NCI-H2196 treated with DMSO at 0.1 percent for 48 hours (cell line): ENCODE results near the gene KY.

Experiments used
- DNase-seq: peaks from one replicate; lab custom pipeline; 2025; ENCODE audit not compliant: unreplicated experiment; lab: John Stamatoyannopoulos, UW

The KY gene

GRCh38 chr3:134645515-134645914, 5.3 kb downstream of the KY start:
- no peak for DNase-seq

- DNase-seq = no peak
Observed at GRCh38 chr3:134644731-134645514, 5.9 kb downstream of the KY start.

GRCh38 chr3:134643150-134643675, 7.6 kb downstream of the KY start:
- DNase-seq = no peak

- no peak for DNase-seq
Observed at GRCh38 chr3:134642445-134643149, 8.2 kb downstream of the KY start.

GRCh38 chr3:134641671-134642300, 9.0 kb downstream of the KY start:
- no peak for DNase-seq

- no peak for DNase-seq
Observed at GRCh38 chr3:134640872-134641470, 9.9 kb downstream of the KY start.

- DNase-seq = no peak
Observed at GRCh38 chr3:134640378-134640777, 10.4 kb downstream of the KY start.

GRCh38 chr3:134638385-134639030, 12.3 kb downstream of the KY start:
- no peak for DNase-seq

- no peak for DNase-seq
Observed at GRCh38 chr3:134636406-134636805, 14.4 kb downstream of the KY start.

- DNase-seq = no peak
Observed at GRCh38 chr3:134630506-134630905, 20.3 kb downstream of the KY start.

- no peak for DNase-seq
Observed at GRCh38 chr3:134628884-134629283, 21.9 kb downstream of the KY start.

- no peak for DNase-seq
Observed at GRCh38 chr3:134627831-134628230, 23.0 kb downstream of the KY start.

GRCh38 chr3:134625885-134626741, 24.7 kb downstream of the KY start:
- no peak for DNase-seq

- DNase-seq = no peak
Observed at GRCh38 chr3:134625462-134625861, 25.4 kb downstream of the KY start.

- DNase-seq = no peak
Observed at GRCh38 chr3:134624537-134625287, 26.1 kb downstream of the KY start.

GRCh38 chr3:134623615-134624245, 27.1 kb downstream of the KY start:
- DNase-seq = no peak

- DNase-seq = no peak
Observed at GRCh38 chr3:134622806-134623365, 27.9 kb downstream of the KY start.

- no peak for DNase-seq
Observed at GRCh38 chr3:134621854-134622253, 29.0 kb downstream of the KY start.
